ENCODE results near the gene TM9SF4. TPM values are rescaled to one million over a fixed set of nuclear protein-coding genes. Genes with fewer than 3 reads are reported as not detected.
A peak's percentile ranks its signal among the peaks of the same experiment; 100 is the strongest.

TM9SF4 gene
- total RNA-seq, 1 donor from 2014 or later = 106 TPM

- DNase-seq = no peak
- H3K27ac Mint-ChIP-seq (ENCODE audit: unreplicated experiment) = no peak overlapping the region
- peaks cover 4% of the 10 kb centered on the region for H3K36me3 Mint-ChIP-seq (ENCODE audit: unreplicated experiment)
- no peak overlapping the region for H3K4me3 Mint-ChIP-seq (ENCODE audit: unreplicated experiment)
- H3K27me3 Mint-ChIP-seq (ENCODE audit: unreplicated experiment) = peaks cover 16% of the 10 kb centered on the region
- no peak for TF ChIP-seq CTCF (IDR thresholded peaks at IDR 0.05; ENCODE audit: partially characterized antibody, unreplicated experiment)
- H3K4me1 Mint-ChIP-seq (ENCODE audit: low read depth, unreplicated experiment) = peaks cover 12% of the 10 kb centered on the region
- H3K9me3 Mint-ChIP-seq (ENCODE audit: unreplicated experiment) = peaks cover 11% of the 10 kb centered on the region
Measured at GRCh38 chr20:32186506-32186905, 77.0 kb downstream of the TM9SF4 start.

DNA sequence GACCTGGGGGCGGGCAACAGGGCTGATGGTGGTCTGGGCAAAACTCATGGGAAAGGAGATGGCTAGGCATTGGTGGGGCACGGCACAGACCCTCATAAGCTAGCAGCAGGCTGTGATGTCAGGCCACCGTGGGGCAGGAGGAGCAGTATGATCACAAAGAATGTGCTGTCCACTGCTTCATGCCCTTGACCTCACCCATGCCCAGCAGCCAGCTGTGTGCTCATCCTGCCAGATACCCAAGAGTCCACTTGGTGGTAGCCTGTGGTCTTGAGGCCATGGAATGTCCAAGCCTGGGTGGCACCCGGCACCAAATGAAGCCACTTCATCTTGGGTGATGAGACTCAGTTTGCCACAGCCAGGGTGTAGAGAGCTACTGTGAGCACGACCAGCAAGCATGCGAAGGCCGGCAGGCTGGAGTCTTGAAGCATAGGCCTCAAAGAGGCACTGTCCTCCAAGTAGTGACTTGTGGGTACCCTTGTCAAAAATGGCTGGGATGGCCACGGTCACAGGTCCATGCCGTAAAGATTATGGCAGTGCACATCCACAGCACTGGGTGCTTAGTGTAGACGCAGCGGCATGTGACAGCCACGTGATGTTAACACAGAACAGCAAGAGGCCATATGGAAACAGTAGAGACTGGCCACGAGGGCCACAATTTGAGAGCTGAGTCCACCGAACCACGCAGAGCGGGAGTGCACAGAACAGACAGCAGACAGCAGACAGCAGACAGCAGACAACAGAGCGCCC lies 79.0 kb downstream of the TM9SF4 start:
- no peaks in the 10 kb centered on the region for H3K36me3 Mint-ChIP-seq (ENCODE audit: unreplicated experiment)
- H3K4me1 Mint-ChIP-seq (ENCODE audit: low read depth, unreplicated experiment) = peaks cover 12% of the 10 kb centered on the region
- peaks cover 8% of the 10 kb centered on the region for H3K9me3 Mint-ChIP-seq (ENCODE audit: unreplicated experiment)
- H3K4me3 Mint-ChIP-seq (ENCODE audit: unreplicated experiment) = peak overlapping the region; percentile 88
- no peak for TF ChIP-seq CTCF (IDR thresholded peaks at IDR 0.05; ENCODE audit: partially characterized antibody, unreplicated experiment)
- DNase-seq = no peak
- H3K27ac Mint-ChIP-seq (ENCODE audit: unreplicated experiment) = no peak overlapping the region
- H3K27me3 Mint-ChIP-seq (ENCODE audit: unreplicated experiment) = peaks cover 14% of the 10 kb centered on the region

DNA sequence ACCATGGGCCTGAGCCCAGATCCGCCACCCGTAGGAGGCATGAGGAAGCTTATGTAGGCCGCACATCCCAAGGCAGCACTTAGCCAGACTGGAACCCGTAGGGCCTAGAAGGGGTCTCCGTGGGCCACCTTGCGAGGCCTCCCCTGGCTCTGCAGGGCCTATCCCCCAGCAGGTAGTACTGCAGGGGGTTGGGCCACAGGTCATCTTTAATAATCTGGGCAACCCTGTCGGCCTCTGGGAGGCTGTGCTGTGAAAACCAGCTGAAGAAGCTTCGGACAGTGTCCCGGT lies 79.6 kb downstream of the TM9SF4 start:
- peaks cover 8% of the 10 kb centered on the region for H3K9me3 Mint-ChIP-seq (ENCODE audit: unreplicated experiment)
- no peak overlapping the region for H3K27ac Mint-ChIP-seq (ENCODE audit: unreplicated experiment)
- DNase-seq = no peak
- H3K36me3 Mint-ChIP-seq (ENCODE audit: unreplicated experiment) = no peaks in the 10 kb centered on the region
- no peak for TF ChIP-seq CTCF (IDR thresholded peaks at IDR 0.05; ENCODE audit: partially characterized antibody, unreplicated experiment)
- H3K4me1 Mint-ChIP-seq (ENCODE audit: low read depth, unreplicated experiment) = peaks cover 12% of the 10 kb centered on the region
- H3K4me3 Mint-ChIP-seq (ENCODE audit: unreplicated experiment) = peak overlapping the region; percentile 88
- peaks cover 14% of the 10 kb centered on the region for H3K27me3 Mint-ChIP-seq (ENCODE audit: unreplicated experiment)

DNA sequence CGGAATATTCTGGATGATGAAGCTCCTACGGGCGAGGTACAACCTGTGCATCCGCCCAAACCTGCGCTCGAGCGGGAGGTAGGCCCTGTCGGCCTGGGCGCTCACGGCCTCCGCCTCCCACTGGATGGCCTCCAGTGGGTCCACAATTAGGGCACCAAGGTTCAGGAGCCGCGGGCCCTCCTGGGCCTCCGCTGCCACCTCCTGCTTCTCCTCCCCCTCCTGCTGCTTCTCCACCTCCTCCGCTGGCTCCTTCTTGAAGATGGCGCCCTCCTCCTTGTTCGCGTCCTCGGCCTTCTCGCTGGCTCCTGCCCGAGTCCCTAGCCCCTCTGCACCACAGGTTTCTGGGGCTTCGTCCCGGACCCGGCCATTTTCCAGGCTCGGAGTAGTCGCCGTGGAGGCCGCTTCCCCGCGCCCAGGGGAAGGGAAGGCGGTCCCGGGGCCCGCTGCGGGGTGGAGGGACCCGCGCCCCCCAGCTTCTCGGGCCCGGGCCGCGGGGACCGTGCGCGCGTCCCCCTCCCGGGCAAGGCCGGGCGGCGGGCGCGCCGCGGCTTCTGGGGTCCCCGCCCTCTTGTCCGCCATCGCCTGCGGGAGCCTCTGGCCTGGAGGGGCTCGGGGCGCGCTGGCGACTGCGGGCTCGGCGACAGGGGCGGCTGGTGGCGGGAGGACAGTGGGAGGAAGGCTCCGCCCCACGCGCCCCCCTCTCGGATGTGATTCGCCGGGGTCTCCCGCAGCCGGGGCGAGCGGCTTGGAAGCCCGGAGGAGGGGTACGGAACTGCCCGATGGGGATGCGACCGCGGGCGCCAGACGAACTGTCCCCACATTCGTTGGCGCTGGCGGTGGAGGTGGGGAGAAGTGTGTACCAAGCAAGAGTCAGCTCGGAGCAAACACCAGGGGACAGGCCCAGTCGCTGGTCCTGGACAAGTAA lies 80.4 kb downstream of the TM9SF4 start:
- Mint-ChIP-seq H3K36me3 (ENCODE audit: unreplicated experiment) (no peaks in the 10 kb centered on the region), H3K27me3 (ENCODE audit: unreplicated experiment) (peaks cover 14% of the 10 kb centered on the region), H3K27ac (ENCODE audit: unreplicated experiment) (peak overlapping the region; percentile 79), H3K4me3 (ENCODE audit: unreplicated experiment) (peak overlapping the region; percentile 84), H3K4me1 (ENCODE audit: low read depth, unreplicated experiment) (peaks cover 12% of the 10 kb centered on the region), H3K9me3 (ENCODE audit: unreplicated experiment) (peaks cover 8% of the 10 kb centered on the region)
- peak; percentile 89 for DNase-seq
- no peak for TF ChIP-seq CTCF (IDR thresholded peaks at IDR 0.05; ENCODE audit: partially characterized antibody, unreplicated experiment)

All from glutamatergic neuron (in vitro differentiated cells).